ENCODE data around the gene SYTL2. TPM values are rescaled to one million over a fixed set of nuclear protein-coding genes. Genes with fewer than 3 reads are reported as not detected.
"Not testable (repeated sequence)": the region's sequence is repeated elsewhere in the genome, so short reads cannot be mapped to it uniquely, and the experiment has no call there.

Gene SYTL2, protein sequence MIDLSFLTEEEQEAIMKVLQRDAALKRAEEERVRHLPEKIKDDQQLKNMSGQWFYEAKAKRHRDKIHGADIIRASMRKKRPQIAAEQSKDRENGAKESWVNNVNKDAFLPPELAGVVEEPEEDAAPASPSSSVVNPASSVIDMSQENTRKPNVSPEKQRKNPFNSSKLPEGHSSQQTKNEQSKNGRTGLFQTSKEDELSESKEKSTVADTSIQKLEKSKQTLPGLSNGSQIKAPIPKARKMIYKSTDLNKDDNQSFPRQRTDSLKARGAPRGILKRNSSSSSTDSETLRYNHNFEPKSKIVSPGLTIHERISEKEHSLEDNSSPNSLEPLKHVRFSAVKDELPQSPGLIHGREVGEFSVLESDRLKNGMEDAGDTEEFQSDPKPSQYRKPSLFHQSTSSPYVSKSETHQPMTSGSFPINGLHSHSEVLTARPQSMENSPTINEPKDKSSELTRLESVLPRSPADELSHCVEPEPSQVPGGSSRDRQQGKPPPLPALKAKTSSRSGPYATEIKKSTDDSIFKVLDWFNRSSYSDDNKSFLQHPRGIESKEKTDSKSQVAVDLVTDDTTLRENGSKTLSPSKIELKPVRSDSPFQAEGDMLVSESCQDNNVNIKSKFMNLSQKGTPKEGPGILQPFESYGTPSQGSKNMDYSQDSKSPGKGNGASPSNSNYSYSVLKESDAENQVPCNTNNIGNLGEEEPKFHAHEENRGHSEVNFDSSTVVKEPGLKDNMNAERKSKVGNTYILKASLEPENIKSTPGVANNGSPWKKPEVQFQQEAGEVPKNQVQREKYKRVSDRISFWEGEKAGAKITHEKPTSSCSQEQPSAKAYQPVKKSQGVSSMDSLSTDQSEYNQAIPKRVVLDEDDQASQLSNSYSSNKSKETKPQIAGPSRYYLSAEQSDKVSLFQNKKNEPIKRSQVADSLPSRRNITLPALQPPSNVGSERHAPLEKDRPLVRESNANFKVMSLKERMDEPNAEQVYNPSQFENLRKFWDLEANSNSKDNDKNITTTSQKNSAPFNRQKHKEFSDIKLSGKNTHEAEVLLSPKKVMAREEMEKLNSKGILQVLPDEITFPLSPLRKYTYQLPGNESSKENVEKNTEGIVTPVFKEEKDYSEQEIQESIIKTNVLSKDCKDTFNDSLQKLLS (N-terminal part only)
- 6.8 and 7.3 TPM in 2 replicates for total RNA-seq
- long read RNA-seq, partial matches to known transcripts: 7 of 11 reads
- long read RNA-seq, other reads (novel, unspliced or antisense): 3 of 11 reads

DNA sequence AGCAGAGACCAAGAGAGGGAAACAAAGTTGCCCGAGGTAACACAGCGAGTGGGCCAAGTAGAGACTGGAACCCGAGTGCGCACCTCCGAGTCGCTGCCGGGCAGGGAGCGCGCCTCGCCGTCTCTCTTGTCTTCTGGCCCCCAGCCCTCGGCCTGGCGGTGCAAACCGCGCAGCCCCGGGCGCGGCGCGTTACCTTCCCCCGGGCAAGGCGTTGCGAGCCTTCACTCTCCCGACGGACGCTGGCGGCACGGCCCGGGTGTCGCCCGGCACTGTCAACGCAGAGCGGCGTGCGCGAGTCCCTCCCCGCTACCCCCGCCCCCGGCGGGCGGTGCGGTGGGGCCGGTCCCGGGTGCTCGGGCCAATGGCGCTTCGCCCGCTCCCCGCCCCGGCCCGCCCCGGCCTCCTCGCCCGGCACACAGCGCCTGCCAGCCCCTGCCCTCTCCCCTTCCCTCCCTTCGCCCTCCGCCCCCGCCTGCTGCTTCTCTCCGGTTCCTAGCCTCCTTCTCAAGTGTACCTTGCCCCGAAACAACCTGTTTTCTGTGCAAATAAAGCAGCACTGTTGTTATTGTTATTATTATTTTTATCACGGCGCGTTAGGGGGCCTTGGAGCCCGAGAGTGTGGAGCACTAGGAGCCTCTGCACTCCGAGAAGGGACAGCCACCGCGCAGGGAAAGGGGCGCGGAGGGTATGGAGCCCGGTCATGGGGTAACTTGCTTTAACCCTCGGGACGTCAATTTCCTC lies at the start of gene SYTL2:
Gene SYTL2 (minus strand): TSS at position 271 of the 741 bp plus-strand sequence. CDS start 53,416 bp downstream, outside the sequence.
- Mint-ChIP-seq H3K9me3 (no peaks in the 10 kb centered on the region), H3K27ac (ENCODE audit: unreplicated experiment) (no peak within 1 kb of the TSS), H3K4me3 (peak within 1 kb of the TSS; percentile 87), H3K36me3 (ENCODE audit: low read depth) (no peaks in the 10 kb centered on the region), H3K4me1 (peaks cover 23% of the 10 kb centered on the region), H3K27me3 (ENCODE audit: low read depth) (peaks cover 42% of the 10 kb centered on the region)
- peak; percentile 56 for DNase-seq (ENCODE audit: low read depth, low spot score)
- TF ChIP-seq, protein P1, sequence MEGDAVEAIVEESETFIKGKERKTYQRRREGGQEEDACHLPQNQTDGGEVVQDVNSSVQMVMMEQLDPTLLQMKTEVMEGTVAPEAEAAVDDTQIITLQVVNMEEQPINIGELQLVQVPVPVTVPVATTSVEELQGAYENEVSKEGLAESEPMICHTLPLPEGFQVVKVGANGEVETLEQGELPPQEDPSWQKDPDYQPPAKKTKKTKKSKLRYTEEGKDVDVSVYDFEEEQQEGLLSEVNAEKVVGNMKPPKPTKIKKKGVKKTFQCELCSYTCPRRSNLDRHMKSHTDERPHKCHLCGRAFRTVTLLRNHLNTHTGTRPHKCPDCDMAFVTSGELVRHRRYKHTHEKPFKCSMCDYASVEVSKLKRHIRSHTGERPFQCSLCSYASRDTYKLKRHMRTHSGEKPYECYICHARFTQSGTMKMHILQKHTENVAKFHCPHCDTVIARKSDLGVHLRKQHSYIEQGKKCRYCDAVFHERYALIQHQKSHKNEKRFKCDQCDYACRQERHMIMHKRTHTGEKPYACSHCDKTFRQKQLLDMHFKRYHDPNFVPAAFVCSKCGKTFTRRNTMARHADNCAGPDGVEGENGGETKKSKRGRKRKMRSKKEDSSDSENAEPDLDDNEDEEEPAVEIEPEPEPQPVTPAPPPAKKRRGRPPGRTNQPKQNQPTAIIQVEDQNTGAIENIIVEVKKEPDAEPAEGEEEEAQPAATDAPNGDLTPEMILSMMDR (conservative IDR thresholded peaks at IDR 0.05): no peak

DNA sequence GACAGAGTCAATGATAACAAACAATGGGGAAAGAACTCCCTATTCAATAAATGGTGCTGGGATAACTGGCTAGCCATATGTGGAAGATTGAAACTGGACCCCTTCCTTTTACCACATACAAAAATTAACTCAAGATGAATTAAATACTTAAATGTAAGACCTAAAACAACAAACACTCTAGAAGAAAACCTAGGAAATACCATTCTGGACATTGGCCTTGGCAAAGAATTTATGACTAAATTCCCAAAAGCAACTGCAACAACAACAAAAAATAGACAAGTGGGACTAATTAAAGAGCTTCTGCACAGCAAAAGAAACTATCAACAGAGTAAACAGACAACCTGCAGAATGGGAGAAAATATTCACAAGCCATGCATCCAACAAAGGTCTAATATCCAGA lies 48.6 kb upstream of the SYTL2 start:
- not testable (repeated sequence) for H3K27ac Mint-ChIP-seq (ENCODE audit: unreplicated experiment); H3K4me3 Mint-ChIP-seq; H3K36me3 Mint-ChIP-seq (ENCODE audit: low read depth); H3K27me3 Mint-ChIP-seq (ENCODE audit: low read depth); DNase-seq (ENCODE audit: low read depth, low spot score); H3K9me3 Mint-ChIP-seq
- H3K4me1 Mint-ChIP-seq: peaks cover 10% of the 10 kb centered on the region

DNA sequence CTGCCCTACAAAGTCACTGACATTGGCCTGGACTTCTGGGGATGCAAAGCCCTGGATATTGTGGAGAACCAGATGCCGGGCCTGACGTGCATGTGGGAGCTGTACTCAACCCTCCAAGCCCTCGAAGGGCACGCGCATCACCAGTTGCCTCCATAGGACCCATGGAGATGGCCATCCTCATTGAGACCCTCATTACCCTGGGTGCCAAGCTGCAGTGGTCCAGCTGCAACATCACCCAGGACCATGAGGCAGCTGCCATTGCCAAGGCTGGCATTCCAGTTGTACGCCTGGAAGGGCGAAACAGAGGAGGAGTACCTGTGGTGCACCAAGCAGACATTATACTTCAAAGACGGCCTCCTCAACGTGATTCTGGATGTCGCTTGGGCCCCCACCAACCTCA lies 46.2 kb upstream of the SYTL2 start:
- Mint-ChIP-seq H3K4me1 (peaks cover 16% of the 10 kb centered on the region), H3K27me3 (ENCODE audit: low read depth) (no peaks in the 10 kb centered on the region), H3K9me3 (peaks cover 5% of the 10 kb centered on the region), H3K27ac (ENCODE audit: unreplicated experiment) (no peak overlapping the region), H3K36me3 (ENCODE audit: low read depth) (peaks cover 2% of the 10 kb centered on the region), H3K4me3 (no peak overlapping the region)
- TF ChIP-seq, protein P1 (conservative IDR thresholded peaks at IDR 0.05): no peak
- no peak for DNase-seq (ENCODE audit: low read depth, low spot score)

DNA sequence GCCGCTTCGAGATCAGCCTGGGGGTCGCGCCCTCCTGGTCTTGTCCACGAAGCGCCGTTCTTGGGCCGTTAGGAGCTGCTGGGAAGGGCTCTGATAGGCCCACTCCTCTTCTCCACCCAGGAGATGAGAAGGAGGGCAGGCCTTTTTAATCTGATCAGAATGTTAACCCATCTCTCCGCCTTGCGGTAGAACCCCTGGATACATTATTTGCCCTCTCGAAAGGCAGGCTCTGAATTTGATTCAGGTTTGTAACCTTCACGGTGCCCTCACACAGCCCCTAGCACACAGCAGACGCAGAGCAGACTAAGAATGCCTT lies 44.4 kb upstream of the SYTL2 start, which contains the start of gene CCDC83:
Gene CCDC83 (plus strand): TSS at position 43 of the 316 bp plus-strand sequence. CDS start 9,741 bp downstream, outside the sequence.
- H3K27ac Mint-ChIP-seq (ENCODE audit: unreplicated experiment): peak within 1 kb of the TSS; percentile 97
- peaks cover 16% of the 10 kb centered on the region for H3K4me1 Mint-ChIP-seq
- TF ChIP-seq, protein P1 (conservative IDR thresholded peaks at IDR 0.05): no peak
- DNase-seq (ENCODE audit: low read depth, low spot score): no peak
- peaks cover 2% of the 10 kb centered on the region for H3K36me3 Mint-ChIP-seq (ENCODE audit: low read depth)
- H3K9me3 Mint-ChIP-seq: peaks cover 8% of the 10 kb centered on the region
- H3K4me3 Mint-ChIP-seq: peak within 1 kb of the TSS; percentile 85
- H3K27me3 Mint-ChIP-seq (ENCODE audit: low read depth): no peaks in the 10 kb centered on the region

DNA sequence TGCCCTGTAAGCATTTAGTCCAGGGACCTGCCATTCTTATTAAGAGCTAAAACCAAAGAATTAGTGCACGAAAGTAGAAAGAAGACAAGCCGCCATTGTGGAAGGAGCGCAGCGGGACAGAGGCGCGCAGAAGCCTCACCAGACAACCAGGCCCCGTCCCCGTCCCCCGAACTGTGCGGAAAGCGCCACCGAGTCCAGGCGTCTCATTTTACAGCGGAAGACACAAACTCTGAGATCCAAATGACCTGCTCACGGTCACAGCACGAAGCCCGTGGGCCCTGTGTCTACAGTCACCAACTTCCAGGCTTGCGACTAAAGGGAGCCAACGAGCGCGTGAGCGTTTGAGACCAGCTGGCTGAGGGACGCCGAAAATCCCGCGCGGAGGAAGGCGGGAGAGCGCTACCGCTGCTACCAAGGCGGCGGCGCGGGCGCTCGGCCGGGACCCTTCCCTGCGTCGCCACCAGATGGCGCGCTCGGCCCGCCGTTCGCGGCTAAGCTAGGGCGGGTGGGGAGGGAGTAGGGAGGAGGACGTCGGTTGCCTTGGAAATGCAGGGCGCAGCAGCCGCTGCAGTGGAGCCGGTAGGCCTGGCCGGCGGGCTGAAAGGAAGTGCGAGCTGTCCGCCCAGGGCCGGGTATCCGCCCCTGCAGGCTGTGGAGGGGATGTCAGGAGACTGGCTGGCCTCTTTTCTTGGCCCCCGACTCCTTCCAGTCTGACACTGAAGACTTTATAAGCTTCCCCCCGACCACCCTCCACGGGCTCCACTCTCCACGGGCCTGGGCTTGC lies 43.8 kb upstream of the SYTL2 start:
- TF ChIP-seq, protein P1 (conservative IDR thresholded peaks at IDR 0.05): peak; percentile 94
- Mint-ChIP-seq H3K27me3 (ENCODE audit: low read depth) (no peaks in the 10 kb centered on the region), H3K36me3 (ENCODE audit: low read depth) (peaks cover 5% of the 10 kb centered on the region), H3K27ac (ENCODE audit: unreplicated experiment) (peak overlapping the region; percentile 97), H3K4me3 (peak overlapping the region; percentile 85), H3K9me3 (peaks cover 7% of the 10 kb centered on the region), H3K4me1 (peaks cover 16% of the 10 kb centered on the region)
- peak; percentile 94 for DNase-seq (ENCODE audit: low read depth, low spot score)
